ENCODE measurements around the gene SLC17A5.

DNA sequence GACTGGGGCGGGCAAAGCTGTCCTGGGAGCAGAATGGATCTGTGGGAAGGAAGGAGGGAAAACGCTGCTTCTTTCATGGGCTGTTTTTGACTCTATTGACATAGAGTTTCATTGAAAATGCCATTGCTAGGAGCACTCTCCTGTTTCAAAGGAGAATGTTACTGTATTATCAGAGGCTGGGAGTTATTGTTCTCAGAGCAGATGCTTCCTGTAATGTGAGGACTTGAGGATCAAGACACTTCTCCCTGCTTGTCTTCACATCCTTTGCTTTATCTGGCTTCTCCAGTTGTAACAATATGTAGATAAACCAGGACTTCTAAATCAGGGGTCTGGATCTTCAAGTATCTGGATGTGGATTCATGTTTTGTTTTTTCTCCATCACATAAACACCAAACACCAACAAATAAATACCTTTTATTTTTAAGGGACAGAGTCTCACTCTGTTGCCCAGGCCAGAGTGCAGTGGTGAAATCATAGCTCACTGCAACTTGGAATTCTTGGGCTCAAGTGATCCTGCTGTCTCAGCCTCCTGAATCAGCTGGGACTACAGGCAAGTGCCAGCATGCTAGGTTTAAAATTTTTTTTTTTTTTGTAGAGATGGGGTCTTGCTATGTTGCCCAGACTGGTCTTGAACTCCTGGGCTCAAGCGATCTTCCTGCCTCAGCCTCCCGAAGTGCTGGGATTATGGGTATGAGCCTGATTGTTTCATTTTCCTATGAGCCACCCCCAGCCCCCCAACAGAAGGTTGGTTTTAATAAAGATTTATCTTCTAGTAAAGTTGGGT lies 46.1 kb upstream of the SLC17A5 start:
- TF ChIP-seq, protein P1, sequence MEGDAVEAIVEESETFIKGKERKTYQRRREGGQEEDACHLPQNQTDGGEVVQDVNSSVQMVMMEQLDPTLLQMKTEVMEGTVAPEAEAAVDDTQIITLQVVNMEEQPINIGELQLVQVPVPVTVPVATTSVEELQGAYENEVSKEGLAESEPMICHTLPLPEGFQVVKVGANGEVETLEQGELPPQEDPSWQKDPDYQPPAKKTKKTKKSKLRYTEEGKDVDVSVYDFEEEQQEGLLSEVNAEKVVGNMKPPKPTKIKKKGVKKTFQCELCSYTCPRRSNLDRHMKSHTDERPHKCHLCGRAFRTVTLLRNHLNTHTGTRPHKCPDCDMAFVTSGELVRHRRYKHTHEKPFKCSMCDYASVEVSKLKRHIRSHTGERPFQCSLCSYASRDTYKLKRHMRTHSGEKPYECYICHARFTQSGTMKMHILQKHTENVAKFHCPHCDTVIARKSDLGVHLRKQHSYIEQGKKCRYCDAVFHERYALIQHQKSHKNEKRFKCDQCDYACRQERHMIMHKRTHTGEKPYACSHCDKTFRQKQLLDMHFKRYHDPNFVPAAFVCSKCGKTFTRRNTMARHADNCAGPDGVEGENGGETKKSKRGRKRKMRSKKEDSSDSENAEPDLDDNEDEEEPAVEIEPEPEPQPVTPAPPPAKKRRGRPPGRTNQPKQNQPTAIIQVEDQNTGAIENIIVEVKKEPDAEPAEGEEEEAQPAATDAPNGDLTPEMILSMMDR (IDR thresholded peaks at IDR 0.05; ENCODE audit: low read length): no peak
- no peak for TF ChIP-seq EZH2 (IDR thresholded peaks at IDR 0.05; ENCODE audit: borderline replicate concordance, low read length)

Measured in OCI-LY1 (cell line).